Mammary epithelial cell (primary cell): ENCODE results near the gene AIP.

Source experiments
- EZH2 ChIP-seq: IDR thresholded peaks from 2 replicates; pipeline ENCODE4 v1.6.1; 2012; ENCODE audit warnings: low read length, inconsistent platforms, borderline replicate concordance
- TF ChIP-seq, protein P1 (sequence below), 2 donors: IDR thresholded peaks in 1 of 2; conservative IDR thresholded peaks in 1 of 2; 2 replicates each; pipeline ENCODE4 v1.5.1; 2011 to 2012; ENCODE audit warnings: inconsistent platforms in 2 of 2, low read length in 2 of 2, mild to moderate bottlenecking in 2 of 2, control low read depth in 1 of 2, low read depth in 1 of 2; ENCODE audit not compliant: insufficient read depth in 1 of 2; ENCODE audit errors: extremely low read depth in 1 of 2

- TF ChIP-seq, protein P1, sequence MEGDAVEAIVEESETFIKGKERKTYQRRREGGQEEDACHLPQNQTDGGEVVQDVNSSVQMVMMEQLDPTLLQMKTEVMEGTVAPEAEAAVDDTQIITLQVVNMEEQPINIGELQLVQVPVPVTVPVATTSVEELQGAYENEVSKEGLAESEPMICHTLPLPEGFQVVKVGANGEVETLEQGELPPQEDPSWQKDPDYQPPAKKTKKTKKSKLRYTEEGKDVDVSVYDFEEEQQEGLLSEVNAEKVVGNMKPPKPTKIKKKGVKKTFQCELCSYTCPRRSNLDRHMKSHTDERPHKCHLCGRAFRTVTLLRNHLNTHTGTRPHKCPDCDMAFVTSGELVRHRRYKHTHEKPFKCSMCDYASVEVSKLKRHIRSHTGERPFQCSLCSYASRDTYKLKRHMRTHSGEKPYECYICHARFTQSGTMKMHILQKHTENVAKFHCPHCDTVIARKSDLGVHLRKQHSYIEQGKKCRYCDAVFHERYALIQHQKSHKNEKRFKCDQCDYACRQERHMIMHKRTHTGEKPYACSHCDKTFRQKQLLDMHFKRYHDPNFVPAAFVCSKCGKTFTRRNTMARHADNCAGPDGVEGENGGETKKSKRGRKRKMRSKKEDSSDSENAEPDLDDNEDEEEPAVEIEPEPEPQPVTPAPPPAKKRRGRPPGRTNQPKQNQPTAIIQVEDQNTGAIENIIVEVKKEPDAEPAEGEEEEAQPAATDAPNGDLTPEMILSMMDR (conservative IDR thresholded peaks at IDR 0.05 in 1 of 2, IDR thresholded peaks at IDR 0.05 in 1 of 2; ENCODE audit: extremely low read depth in 1 of 2, insufficient read depth in 1 of 2, low read depth in 1 of 2, low read length in 2 of 2) = no peak
- no peak for TF ChIP-seq EZH2
Observed at GRCh38 chr11:67441731-67442351, 41.0 kb upstream of the AIP start.
